Measurements from ENCODE around the gene KRT2. TPM values are rescaled to one million over a fixed set of nuclear protein-coding genes. Genes with fewer than 3 reads are reported as not detected.

Gene KRT2
- total and polyA plus RNA-seq, 2 of the 4 experiments (the other 2 are of a cell fraction): not detected

- CTCF ChIA-PET: no interaction called here
- H3K27me3 ChIP-seq (ENCODE audit: control insufficient read depth, insufficient read depth, low read length): peaks cover 22% of the 10 kb centered on the region
- TF ChIP-seq MAFK (IDR thresholded peaks at IDR 0.05; ENCODE audit: low read depth, low read length): no peak
- TF ChIP-seq RAD21 (IDR thresholded peaks at IDR 0.05; ENCODE audit: low read length): no peak
- no peak for TF ChIP-seq NFE2L2 (IDR thresholded peaks at IDR 0.05; ENCODE audit: low read depth, low read length)
- no peak for TF ChIP-seq RCOR1 (IDR thresholded peaks at IDR 0.05; ENCODE audit: insufficient replicate concordance, low read length)
- no peak for TF ChIP-seq FOS (IDR thresholded peaks at IDR 0.05; ENCODE audit: low read depth, low read length)
- no peak for TF ChIP-seq RFX5 (IDR thresholded peaks at IDR 0.05; ENCODE audit: low read depth, low read length)
- no peak for TF ChIP-seq MAZ (IDR thresholded peaks at IDR 0.05; ENCODE audit: borderline replicate concordance, low read depth, low read length)
- no peak for TF ChIP-seq CEBPB (IDR thresholded peaks at IDR 0.05; ENCODE audit: low read depth, low read length)
- TF ChIP-seq POLR2A (IDR thresholded peaks at IDR 0.05; ENCODE audit: low read depth, low read length): no peak
- no peak for TF ChIP-seq SMC3 (IDR thresholded peaks at IDR 0.05; ENCODE audit: low read depth, low read length)
- no peak for TF ChIP-seq MXI1 (IDR thresholded peaks at IDR 0.05; ENCODE audit: borderline replicate concordance, low read depth, low read length)
- TF ChIP-seq, protein P1, sequence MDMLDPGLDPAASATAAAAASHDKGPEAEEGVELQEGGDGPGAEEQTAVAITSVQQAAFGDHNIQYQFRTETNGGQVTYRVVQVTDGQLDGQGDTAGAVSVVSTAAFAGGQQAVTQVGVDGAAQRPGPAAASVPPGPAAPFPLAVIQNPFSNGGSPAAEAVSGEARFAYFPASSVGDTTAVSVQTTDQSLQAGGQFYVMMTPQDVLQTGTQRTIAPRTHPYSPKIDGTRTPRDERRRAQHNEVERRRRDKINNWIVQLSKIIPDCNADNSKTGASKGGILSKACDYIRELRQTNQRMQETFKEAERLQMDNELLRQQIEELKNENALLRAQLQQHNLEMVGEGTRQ (IDR thresholded peaks at IDR 0.05; ENCODE audit: low read depth, low read length): no peak
Observed at GRCh38 chr12:52660934-52661499, 9.0 kb upstream of the KRT2 start.

More at GRCh38 chr12:52660934-52661499, 9.0 kb upstream of the KRT2 start:
- H2BK15ac ChIP-seq (ENCODE audit: low read depth, low read length): no peak overlapping the region
- H4K5ac ChIP-seq (ENCODE audit: low read depth, low read length): no peak overlapping the region
- H4K20me1 ChIP-seq (ENCODE audit: insufficient read depth, low read length): no peaks in the 10 kb centered on the region
- no peak overlapping the region for H3K4ac ChIP-seq (ENCODE audit: low read depth, low read length)
- no peak overlapping the region for H4K8ac ChIP-seq (ENCODE audit: low read depth in 2 of 2, low read length in 2 of 2)
- POLR2A ChIA-PET (ENCODE audit: unreplicated experiment): no interaction called here
- WGBS, 2 experiments (ENCODE audit: extremely low coverage in 2 of 2, insufficient read length in 1 of 2): no CpG with 5 or more reads among the region's 3 CpGs
- H3K9ac ChIP-seq (ENCODE audit: low read depth, low read length): no peak overlapping the region
- H3K4me1 ChIP-seq (ENCODE audit: control insufficient read depth, insufficient read depth, low read length): no peaks in the 10 kb centered on the region
- no peak overlapping the region for H3K4me2 ChIP-seq (ENCODE audit: low read depth, low read length)
- no peaks in the 10 kb centered on the region for H3K9me3 ChIP-seq (ENCODE audit: control insufficient read depth, insufficient read depth, low read length)
- no peak overlapping the region for H2AFZ ChIP-seq (replicated peaks; ENCODE audit: low read length, poor library complexity)
- intact Hi-C loops (cut with micrococcal nuclease) (no loop called here), dilution Hi-C loops (cut with HindIII; ENCODE audit: low sequenced_read_pairs, unreplicated experiment) (no loop called here), in situ Hi-C loops (cut with MboI; ENCODE audit: low sequenced_read_pairs) (no loop called here)
- no peak overlapping the region for H2AK9ac ChIP-seq (replicated peaks; ENCODE audit: low read depth, low read length, poor library complexity)
- no peak overlapping the region for H3K27ac ChIP-seq (ENCODE audit: insufficient read depth, low read length)
- no peak overlapping the region for H2BK20ac ChIP-seq (ENCODE audit: low read depth, low read length)
- no peaks in the 10 kb centered on the region for H3K79me1 ChIP-seq (ENCODE audit: low read depth in 1 of 2, low read length in 2 of 2)
- H2BK120ac ChIP-seq (ENCODE audit: low read depth, low read length): no peak overlapping the region
- ATAC-seq (ENCODE audit: low read depth) (no peak), DNase-seq (no peak)
- no peak overlapping the region for H3K23ac ChIP-seq (ENCODE audit: low read depth, low read length)
- no peaks in the 10 kb centered on the region for H3K9me1 ChIP-seq (ENCODE audit: insufficient read depth, low read length)
- H3K56ac ChIP-seq (ENCODE audit: extremely low read depth, insufficient read depth, low read length): no peak overlapping the region
- no peaks in the 10 kb centered on the region for H3K36me3 ChIP-seq (ENCODE audit: control insufficient read depth, insufficient read depth, low read length)
- no peak overlapping the region for H3K14ac ChIP-seq (replicated peaks; ENCODE audit: low read depth, low read length)
- H3K4me3 ChIP-seq (ENCODE audit: insufficient read depth, low read depth, low read length): no peak overlapping the region
- no peak overlapping the region for H2AK5ac ChIP-seq (ENCODE audit: low read depth, low read length)
- H2BK5ac ChIP-seq (ENCODE audit: low read depth, low read length, poor library complexity, severe bottlenecking): no peak overlapping the region
- BruUV-seq (replicated peaks): no TSS peak
- H3K18ac ChIP-seq (ENCODE audit: low read depth, low read length): no peak overlapping the region
- H4K91ac ChIP-seq (ENCODE audit: insufficient read depth, low read depth, low read length): no peak overlapping the region

All from IMR-90 (cell line).